Keratinocyte (primary cell): ENCODE data around the gene WNT9A. TPM values are rescaled to one million over a fixed set of nuclear protein-coding genes. Genes with fewer than 3 reads are reported as not detected.

ENCODE experiments used
- DNase-seq: peaks from one replicate; pipeline ENCODE4 v3.0.0-alpha.2; 2011; ENCODE audit warnings: low read depth, missing footprints, low spot score
- FAIRE-seq: peaks from 2 replicates; lab custom pipeline; 2011; peaks lifted over from hg19 to GRCh38; lab: Jason Lieb, UNC
- H2AFZ ChIP-seq: 2 replicates; pipeline ENCODE4 v1.6.0; 2012; ENCODE audit warnings: low read length, control low read depth, inconsistent platforms; ENCODE audit not compliant: control insufficient read depth
- H3K27ac ChIP-seq: 2 replicates; pipeline ENCODE4 v1.5.1; 2011; ENCODE audit warnings: low read length; ENCODE audit not compliant: control insufficient read depth, insufficient read depth
- H3K27me3 ChIP-seq: 3 replicates; pipeline ENCODE4 v1.6.0; 2011; ENCODE audit warnings: low read length; ENCODE audit not compliant: control insufficient read depth, insufficient read depth; ENCODE audit errors: extremely low read depth
- H3K36me3 ChIP-seq, 2 experiments: 2 replicates in 1 of 2; 3 replicates in 1 of 2; pipeline ENCODE4 v1.5.1; 2011; ENCODE audit warnings: low read length in 2 of 2, mild to moderate bottlenecking in 1 of 2; ENCODE audit not compliant: control insufficient read depth in 2 of 2, insufficient read depth in 2 of 2; ENCODE audit errors: extremely low read depth in 1 of 2
- H3K4me1 ChIP-seq: 3 replicates; pipeline ENCODE4 v1.5.1; 2011; ENCODE audit warnings: low read length; ENCODE audit not compliant: control insufficient read depth, insufficient read depth; ENCODE audit errors: extremely low read depth
- H3K4me2 ChIP-seq: 3 replicates; pipeline ENCODE4 v1.6.0; 2011; ENCODE audit warnings: low read depth, low read length; ENCODE audit not compliant: control insufficient read depth, insufficient read depth; ENCODE audit errors: extremely low read depth
- H3K4me3 ChIP-seq, 3 experiments: fragments of 200-600 bp in 1 of 3; sonication (generic) in 1 of 3; 2 replicates in 2 of 3; 3 replicates in 1 of 3; pipeline ENCODE4 v1.5.1; 2011 to 2016; ENCODE audit warnings: low read length in 3 of 3, mild to moderate bottlenecking in 3 of 3, control low read depth in 2 of 3, inconsistent platforms in 1 of 3, low read depth in 1 of 3, mixed read lengths in 1 of 3, mixed run types in 1 of 3, moderate library complexity in 1 of 3; ENCODE audit not compliant: control insufficient read depth in 2 of 3, insufficient read depth in 2 of 3; ENCODE audit errors: extremely low read depth in 1 of 3
- H3K79me2 ChIP-seq: 2 replicates; pipeline ENCODE4 v1.6.0; 2012; ENCODE audit warnings: low read length; ENCODE audit not compliant: control insufficient read depth, insufficient read depth
- H3K9ac ChIP-seq: 3 replicates; pipeline ENCODE4 v1.6.0; 2011; ENCODE audit warnings: low read length; ENCODE audit not compliant: control insufficient read depth, insufficient read depth; ENCODE audit errors: extremely low read depth
- H3K9me1 ChIP-seq: 3 replicates; pipeline ENCODE4 v1.6.0; 2011; ENCODE audit warnings: low read length; ENCODE audit not compliant: control insufficient read depth, insufficient read depth; ENCODE audit errors: extremely low read depth
- H3K9me3 ChIP-seq: 2 replicates; pipeline ENCODE4 v1.5.1; 2012; ENCODE audit warnings: low read depth, low read length; ENCODE audit not compliant: control insufficient read depth
- H4K20me1 ChIP-seq: 3 replicates; pipeline ENCODE4 v1.6.0; 2011; ENCODE audit warnings: low read length; ENCODE audit not compliant: control insufficient read depth, insufficient read depth; ENCODE audit errors: extremely low read depth
- CTCF ChIP-seq, 3 experiments: IDR thresholded peaks in 1 of 3; conservative IDR thresholded peaks in 1 of 3; optimal IDR thresholded peaks in 1 of 3; 2 replicates in 2 of 3; 3 replicates in 1 of 3; pipeline versions ENCODE3 to v1.5.1; 2011; ENCODE audit warnings: low read length in 3 of 3, mild to moderate bottlenecking in 3 of 3, moderate library complexity in 2 of 3, control low read depth in 1 of 3, inconsistent platforms in 1 of 3; ENCODE audit not compliant: insufficient read depth in 2 of 3; ENCODE audit errors: extremely low read depth in 1 of 3
- EZH2 ChIP-seq: IDR thresholded peaks from one replicate; pipeline ENCODE4 v1.6.1; 2012; ENCODE audit warnings: inconsistent platforms, mild to moderate bottlenecking, low read length, moderate library complexity
- dilution Hi-C: fragments of 300-500 bp; cut with MboI; formaldehyde crosslinking; loops from one replicate; pipeline ENCODE4 v1.7.0; 2020; ENCODE audit warnings: low sequenced_read_pairs; ENCODE audit not compliant: extremely low pct_ligation_motif_present
- polyA plus RNA-seq, 5 experiments: library from polyadenylated mRNA; depleted of rRNA in 3 of 5; stranded (reverse) in 3 of 5; stranded (forward) in 1 of 5; unstranded in 1 of 5; fragments of >200 nt; gene quantifications; 1 replicate in 1 of 5; 2 replicates in 3 of 5; 3 replicates in 1 of 5; pipeline versions ENCODE4 v1.2.1 to v1.2.3, GENCODE V29; 2011 to 2012; ENCODE audit warnings: missing spikeins in 2 of 5, low read depth in 1 of 5, low replicate concordance in 1 of 5

The WNT9A gene
- polyA plus RNA-seq, 1 donor (not counting 4 experiments of a cell fraction or from before 2014, with no cell fraction given) = 1.7 TPM

- FAIRE-seq = no peak
- Histone ChIP-seq H2AFZ (no peak overlapping the region), H3K4me3 (no peak overlapping the region), H3K9ac (no peak overlapping the region), H3K27ac (no peak overlapping the region), H3K36me3 (peaks cover 0 to 3% of the 10 kb centered on the region in 2 experiments), H3K9me1 (no peaks in the 10 kb centered on the region), H3K79me2 (no peaks in the 10 kb centered on the region), H3K4me2 (no peak overlapping the region), H4K20me1 (no peaks in the 10 kb centered on the region), H3K27me3 (no peaks in the 10 kb centered on the region), H3K9me3 (no peaks in the 10 kb centered on the region), H3K4me1 (no peaks in the 10 kb centered on the region)
- DNase-seq = no peak
- dilution Hi-C loops = loop anchor here (10.0 kb wide), 1 partner anchor 128 kb away; no protein-coding TSS in a partner anchor
- TF ChIP-seq EZH2 (no peak), CTCF (optimal IDR thresholded peaks at IDR 0.05 in 1 of 3, IDR thresholded peaks at IDR 0.05 in 1 of 3, conservative IDR thresholded peaks at IDR 0.05 in 1 of 3; ENCODE audit: extremely low read depth in 1 of 3, insufficient read depth in 2 of 3, low read length in 3 of 3) (no peak)
Observed at GRCh38 chr1:227922501-227923352, 25.0 kb downstream of the WNT9A start.

- peaks cover 0 to 3% of the 10 kb centered on the region in 2 experiments for H3K36me3 ChIP-seq
- H3K27ac ChIP-seq = no peak overlapping the region
- H3K79me2 ChIP-seq = no peaks in the 10 kb centered on the region
- DNase-seq (no peak), FAIRE-seq (no peak)
- dilution Hi-C loops = loop anchor here (10.0 kb wide), 1 partner anchor 127 kb away; no protein-coding TSS in a partner anchor
- H3K4me2 ChIP-seq = no peak overlapping the region
- H3K9me1 ChIP-seq = no peaks in the 10 kb centered on the region
- H2AFZ ChIP-seq = no peak overlapping the region
- TF ChIP-seq CTCF (optimal IDR thresholded peaks at IDR 0.05 in 1 of 3, IDR thresholded peaks at IDR 0.05 in 1 of 3, conservative IDR thresholded peaks at IDR 0.05 in 1 of 3; ENCODE audit: extremely low read depth in 1 of 3, insufficient read depth in 2 of 3, low read length in 3 of 3) = no peak
- no peak for TF ChIP-seq EZH2
- H3K9ac ChIP-seq = no peak overlapping the region
- no peaks in the 10 kb centered on the region for H3K27me3 ChIP-seq
- no peaks in the 10 kb centered on the region for H3K9me3 ChIP-seq
- no peak overlapping the region for H3K4me3 ChIP-seq
- peaks cover 2% of the 10 kb centered on the region for H4K20me1 ChIP-seq
- no peaks in the 10 kb centered on the region for H3K4me1 ChIP-seq
Observed at GRCh38 chr1:227921461-227922185, 26.1 kb downstream of the WNT9A start.
